Measurements from ENCODE around the gene MATN3.
A peak's percentile ranks its signal among the peaks of the same experiment; 100 is the strongest.

The MATN3 gene

DNA sequence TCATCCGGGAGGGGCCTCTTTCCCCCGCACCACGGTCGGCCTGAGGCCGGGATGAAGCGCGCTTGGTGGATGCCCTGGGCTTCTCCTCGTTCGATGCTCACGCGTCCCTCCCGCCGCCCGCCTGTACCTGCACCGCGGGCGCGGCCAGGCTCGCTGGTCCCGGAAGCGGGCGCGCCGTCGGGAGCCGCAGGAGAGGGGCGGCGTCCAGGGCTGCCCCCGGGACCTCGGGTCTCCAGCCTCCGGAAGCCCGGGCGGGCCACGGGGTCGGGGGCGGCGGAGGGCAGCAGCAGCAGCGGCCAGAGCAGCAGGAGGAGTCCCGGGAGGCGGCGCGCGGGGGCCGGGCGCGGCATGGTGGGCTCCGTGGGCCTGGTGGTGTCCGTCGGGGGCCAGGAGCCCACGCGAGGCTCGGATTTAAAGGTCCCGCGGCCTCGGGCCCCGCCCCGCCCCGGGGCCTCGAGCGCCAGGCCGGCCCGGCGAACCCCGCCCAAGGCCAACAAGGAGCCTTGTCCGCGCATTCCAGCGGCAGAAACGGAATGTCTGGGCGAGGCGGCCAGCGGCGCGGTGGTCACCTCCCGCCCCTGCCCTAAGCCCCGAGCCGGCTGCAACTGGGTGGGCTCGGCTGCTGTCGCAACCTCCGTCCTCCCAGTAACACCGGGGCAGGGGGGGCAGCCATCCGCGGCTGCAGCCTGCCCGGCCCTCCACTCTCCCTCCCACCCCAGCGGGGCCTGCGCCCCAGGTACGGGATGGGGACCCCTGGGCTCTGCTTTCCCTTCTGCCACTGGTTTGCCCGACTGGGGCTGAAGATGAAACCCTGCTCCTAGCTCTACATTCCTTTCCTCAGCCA, at the start of gene MATN3:
TSS of gene MATN3 (minus strand) at position 387 of the 844 bp plus-strand sequence. CDS start at position 350, 37 bp downstream.
- H3K27me3 ChIP-seq: peaks cover 74% of the 10 kb centered on the region
- no peak within 1 kb of the TSS for H3K27ac ChIP-seq

DNA sequence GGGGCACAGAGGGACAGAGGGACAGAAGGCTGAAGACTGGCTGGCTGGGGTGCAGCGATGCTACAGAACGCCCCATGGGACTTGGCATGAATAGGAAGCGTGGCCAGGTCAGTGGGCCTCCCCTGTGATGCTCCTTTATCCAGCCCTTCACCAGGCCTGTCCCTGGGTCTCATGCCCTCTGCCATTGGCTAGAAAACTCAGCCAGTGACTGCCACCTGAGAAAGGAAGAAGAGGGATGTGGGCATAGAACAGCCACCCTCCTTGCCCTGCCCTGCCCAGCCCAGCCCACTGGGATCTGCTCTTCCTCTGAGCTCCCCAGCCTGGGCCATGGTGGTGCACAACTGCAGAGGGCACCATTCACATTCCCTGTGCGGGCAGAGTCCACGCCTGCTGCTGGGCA, 49.5 kb upstream of the MATN3 start:
- Histone ChIP-seq H3K27me3 (peaks cover 50% of the 10 kb centered on the region), H3K27ac (no peak overlapping the region), H3K4me1 (ENCODE audit: control insufficient read depth in 1 of 2, insufficient read depth in 1 of 2, low read depth in 1 of 2, low read length in 1 of 2) (no peaks in the 10 kb centered on the region), H3K9me3 (no peaks in the 10 kb centered on the region), H3K4me3 (ENCODE audit: low read depth in 1 of 2, low read length in 1 of 2) (no peak overlapping the region), H3K36me3 (no peaks in the 10 kb centered on the region)
- no peak for TF ChIP-seq CTCF (IDR thresholded peaks at IDR 0.05)

More for the DNA sequence above, at the start of gene MATN3:
- Histone ChIP-seq H3K4me1 (ENCODE audit: control insufficient read depth in 1 of 2, insufficient read depth in 1 of 2, low read depth in 1 of 2, low read length in 1 of 2) (peaks cover 0 to 11% of the 10 kb centered on the region in 2 experiments), H3K9me3 (no peaks in the 10 kb centered on the region), H3K36me3 (no peaks in the 10 kb centered on the region), H3K4me3 (ENCODE audit: low read depth in 1 of 2, low read length in 1 of 2) (peak within 1 kb of the TSS; percentile 7 to 21)
- TF ChIP-seq CTCF (IDR thresholded peaks at IDR 0.05): no peak

DNA sequence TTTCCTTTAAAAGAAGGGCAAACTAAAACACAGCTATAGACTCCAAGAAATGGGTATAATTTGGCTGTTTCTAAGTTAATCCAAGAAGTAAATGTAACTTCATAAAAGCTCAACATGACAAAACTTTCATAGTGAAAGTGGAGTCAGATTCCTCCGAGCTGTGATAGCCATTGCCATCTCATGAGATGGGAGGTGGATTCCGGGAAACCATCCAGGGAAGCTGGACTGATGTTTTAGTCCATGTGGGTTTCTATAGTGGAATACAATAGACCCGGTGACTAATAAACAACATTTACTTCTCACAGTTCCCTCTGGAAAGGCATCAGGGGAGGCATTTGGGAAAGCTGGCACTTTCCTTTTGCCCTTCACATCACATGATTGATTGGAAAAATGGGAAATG, 49.0 kb upstream of the MATN3 start:
- H3K36me3 ChIP-seq: no peaks in the 10 kb centered on the region
- no peak overlapping the region for H3K4me3 ChIP-seq (ENCODE audit: low read depth in 1 of 2, low read length in 1 of 2)
- no peak for TF ChIP-seq CTCF (IDR thresholded peaks at IDR 0.05)
- H3K9me3 ChIP-seq: no peaks in the 10 kb centered on the region
- peaks cover 54% of the 10 kb centered on the region for H3K27me3 ChIP-seq
- H3K4me1 ChIP-seq (ENCODE audit: control insufficient read depth in 1 of 2, insufficient read depth in 1 of 2, low read depth in 1 of 2, low read length in 1 of 2): no peaks in the 10 kb centered on the region
- no peak overlapping the region for H3K27ac ChIP-seq

DNA sequence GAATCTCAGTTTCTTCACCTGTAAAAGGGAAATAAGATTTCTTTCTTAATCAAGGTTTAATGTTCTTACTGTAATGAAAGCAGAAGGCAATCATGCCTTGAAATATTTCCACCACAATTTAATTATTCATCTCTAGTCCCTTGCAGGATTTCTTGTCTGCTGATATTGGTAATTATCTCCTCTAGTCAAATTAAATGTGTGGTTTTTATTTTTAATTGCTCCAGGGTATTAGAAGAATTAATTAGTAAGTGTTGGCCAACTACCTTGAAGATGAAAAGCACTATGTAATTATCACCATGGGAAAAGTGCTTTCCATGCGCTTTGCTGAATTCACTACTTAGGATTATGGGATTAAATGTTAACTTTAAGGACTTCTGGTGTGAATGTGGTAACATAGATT, 47.6 kb upstream of the MATN3 start:
- Histone ChIP-seq H3K36me3 (no peaks in the 10 kb centered on the region), H3K27ac (no peak overlapping the region), H3K4me1 (ENCODE audit: control insufficient read depth in 1 of 2, insufficient read depth in 1 of 2, low read depth in 1 of 2, low read length in 1 of 2) (no peaks in the 10 kb centered on the region), H3K9me3 (no peaks in the 10 kb centered on the region), H3K4me3 (ENCODE audit: low read depth in 1 of 2, low read length in 1 of 2) (no peak overlapping the region), H3K27me3 (peaks cover 68% of the 10 kb centered on the region)
- no peak for TF ChIP-seq CTCF (IDR thresholded peaks at IDR 0.05)

DNA sequence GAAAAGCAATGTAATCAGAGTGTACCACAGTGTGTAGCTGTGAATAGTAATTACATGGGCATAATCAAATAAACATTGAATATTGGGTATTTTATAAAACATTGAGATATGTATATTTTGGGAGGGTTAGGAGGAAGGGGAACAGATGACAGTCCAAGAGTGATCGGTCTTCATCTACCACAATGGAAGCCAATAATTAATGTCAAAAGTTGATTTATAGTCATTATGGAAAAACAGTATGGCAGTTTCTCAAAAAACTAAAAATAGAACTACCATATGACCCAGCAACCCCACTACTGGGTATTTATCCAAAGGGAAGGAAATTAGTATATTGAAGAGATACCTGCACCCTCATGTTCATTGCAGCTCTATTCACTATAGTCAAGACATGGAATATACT, 44.8 kb upstream of the MATN3 start:
- Histone ChIP-seq H3K4me3 (ENCODE audit: low read depth in 1 of 2, low read length in 1 of 2) (no peak overlapping the region), H3K36me3 (no peaks in the 10 kb centered on the region), H3K9me3 (no peaks in the 10 kb centered on the region), H3K27ac (no peak overlapping the region), H3K4me1 (ENCODE audit: control insufficient read depth in 1 of 2, insufficient read depth in 1 of 2, low read depth in 1 of 2, low read length in 1 of 2) (peaks cover 6 to 7% of the 10 kb centered on the region in 2 experiments), H3K27me3 (peaks cover 91% of the 10 kb centered on the region)
- no peak for TF ChIP-seq CTCF (IDR thresholded peaks at IDR 0.05)

All from neutrophil (primary cell).